ENCODE results near the gene EVI5.

GRCh38 chr1:92587445-92587844 lies 197.5 kb downstream of the EVI5 start:
- TF ChIP-seq CTCF (IDR thresholded peaks at IDR 0.05) (no peak), POLR2A (IDR thresholded peaks at IDR 0.05) (no peak)

Data from Peyer's patch (tissue), 4 donors.